ENCODE data around the gene APRT. TPM values are rescaled to one million over a fixed set of nuclear protein-coding genes. Genes with fewer than 3 reads are reported as not detected.

Gene APRT
- total and polyA plus RNA-seq, 9 of the 15 experiments (the other 6 are each of a cell fraction or from before 2014, with no cell fraction given) = 41.7 to 409 (median 146) TPM

DNA sequence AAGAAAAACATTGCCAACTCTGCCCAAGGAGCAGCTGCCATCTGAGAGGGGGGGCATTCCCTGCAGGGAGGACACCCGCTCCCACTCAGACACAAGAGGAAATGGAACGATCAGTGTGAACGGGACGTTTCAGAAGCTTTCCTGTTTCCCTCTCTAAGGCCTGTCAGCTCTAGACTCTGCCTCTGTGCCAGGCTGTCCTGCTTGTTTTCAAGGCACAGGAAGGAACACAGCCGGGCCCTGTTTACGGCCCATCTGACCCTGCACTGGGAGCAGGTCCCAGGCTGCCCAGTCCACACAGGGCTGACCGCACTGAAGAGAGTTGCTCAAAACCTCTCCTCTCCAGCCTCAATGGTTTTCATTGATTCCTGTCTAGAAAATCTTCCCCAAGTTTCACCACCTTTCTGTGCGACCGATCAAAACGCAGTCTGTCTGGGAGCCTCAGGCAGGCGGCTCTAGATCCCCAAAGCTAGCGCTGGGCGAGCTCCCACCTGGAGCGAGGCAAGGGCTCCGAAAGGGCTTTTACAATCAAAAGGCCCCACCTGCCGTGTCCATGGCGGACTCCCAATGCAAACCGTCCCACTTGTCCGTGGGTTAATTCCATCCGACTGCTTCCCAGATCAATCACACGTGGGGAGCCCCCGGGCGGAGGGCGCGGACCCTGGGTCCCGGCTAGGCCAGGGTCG lies 28.2 kb downstream of the APRT start (continued):
- TF ChIP-seq, protein P1, sequence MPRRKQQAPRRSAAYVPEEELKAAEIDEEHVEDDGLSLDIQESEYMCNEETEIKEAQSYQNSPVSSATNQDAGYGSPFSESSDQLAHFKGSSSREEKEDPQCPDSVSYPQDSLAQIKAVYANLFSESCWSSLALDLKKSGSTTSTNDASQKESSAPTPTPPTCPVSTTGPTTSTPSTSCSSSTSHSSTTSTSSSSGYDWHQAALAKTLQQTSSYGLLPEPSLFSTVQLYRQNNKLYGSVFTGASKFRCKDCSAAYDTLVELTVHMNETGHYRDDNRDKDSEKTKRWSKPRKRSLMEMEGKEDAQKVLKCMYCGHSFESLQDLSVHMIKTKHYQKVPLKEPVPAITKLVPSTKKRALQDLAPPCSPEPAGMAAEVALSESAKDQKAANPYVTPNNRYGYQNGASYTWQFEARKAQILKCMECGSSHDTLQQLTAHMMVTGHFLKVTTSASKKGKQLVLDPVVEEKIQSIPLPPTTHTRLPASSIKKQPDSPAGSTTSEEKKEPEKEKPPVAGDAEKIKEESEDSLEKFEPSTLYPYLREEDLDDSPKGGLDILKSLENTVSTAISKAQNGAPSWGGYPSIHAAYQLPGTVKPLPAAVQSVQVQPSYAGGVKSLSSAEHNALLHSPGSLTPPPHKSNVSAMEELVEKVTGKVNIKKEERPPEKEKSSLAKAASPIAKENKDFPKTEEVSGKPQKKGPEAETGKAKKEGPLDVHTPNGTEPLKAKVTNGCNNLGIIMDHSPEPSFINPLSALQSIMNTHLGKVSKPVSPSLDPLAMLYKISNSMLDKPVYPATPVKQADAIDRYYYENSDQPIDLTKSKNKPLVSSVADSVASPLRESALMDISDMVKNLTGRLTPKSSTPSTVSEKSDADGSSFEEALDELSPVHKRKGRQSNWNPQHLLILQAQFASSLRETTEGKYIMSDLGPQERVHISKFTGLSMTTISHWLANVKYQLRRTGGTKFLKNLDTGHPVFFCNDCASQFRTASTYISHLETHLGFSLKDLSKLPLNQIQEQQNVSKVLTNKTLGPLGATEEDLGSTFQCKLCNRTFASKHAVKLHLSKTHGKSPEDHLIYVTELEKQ (CRISPR knock-in tag; IDR thresholded peaks at IDR 0.05) = no peak

DNA sequence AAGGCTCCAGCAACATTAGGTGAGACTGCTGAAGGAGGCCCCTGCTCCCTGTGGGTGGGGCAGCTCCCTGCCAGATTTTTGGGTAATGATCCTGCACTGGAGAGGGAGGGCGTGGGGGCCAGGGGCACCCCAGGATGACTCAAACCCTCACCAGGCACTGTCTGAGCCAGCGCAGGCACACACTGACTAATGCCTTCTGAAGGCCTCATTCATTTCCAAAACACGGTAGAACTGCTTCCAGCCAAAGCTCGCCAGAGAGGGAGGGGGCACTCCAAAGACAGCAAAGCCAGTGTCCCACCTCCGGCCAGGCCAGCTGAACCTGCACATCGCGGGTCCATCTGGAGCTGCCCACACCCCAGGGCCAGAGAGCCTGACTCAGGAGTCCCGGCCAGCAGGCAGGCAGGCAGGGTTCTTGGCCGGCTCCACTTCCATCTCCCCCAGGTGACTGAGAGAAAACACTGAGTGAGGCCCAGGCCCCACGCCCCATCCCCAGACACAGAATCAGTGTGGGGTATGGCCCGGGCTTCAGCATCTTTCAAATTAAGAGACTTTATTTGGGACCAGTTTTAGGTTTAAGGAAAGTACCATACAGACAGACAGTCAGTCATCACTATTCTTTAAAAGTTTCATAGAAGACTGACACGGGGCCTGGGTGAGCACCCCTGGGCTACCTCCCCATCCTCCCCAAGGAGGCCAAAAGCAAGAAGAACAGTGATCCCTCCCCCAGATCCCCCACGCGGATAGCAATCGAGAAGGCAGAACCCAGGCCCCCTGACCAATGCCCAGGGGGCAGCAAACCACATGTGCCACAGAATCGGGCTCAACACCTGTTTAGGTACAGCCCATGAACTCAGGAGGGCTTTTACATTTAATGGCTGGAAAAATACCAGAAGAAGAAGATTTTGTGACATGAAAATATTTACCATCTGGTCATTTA lies 29.0 kb downstream of the APRT start:
- no TSS peak for BruUV-seq (replicated peaks)
- peaks cover 46 to 86% of the 10 kb centered on the region in 2 experiments for H3K4me1 ChIP-seq (replicated peaks in 1 of 2; ENCODE audit: control insufficient read depth in 2 of 2, insufficient read depth in 2 of 2, low read length in 2 of 2)
- in situ Hi-C loops (cut with MboI) = no loop called here
- H3K79me2 ChIP-seq (ENCODE audit: control insufficient read depth, insufficient read depth, low read length) = peaks cover 80% of the 10 kb centered on the region
- H3K4me3 ChIP-seq = peak overlapping the region; percentile 70
- H3K27me3 ChIP-seq (ENCODE audit: control insufficient read depth in 2 of 2, insufficient read depth in 2 of 2, low read length in 2 of 2) = no peaks in the 10 kb centered on the region
- H3K9me1 ChIP-seq (ENCODE audit: control insufficient read depth, insufficient read depth, low read length) = peaks cover 5% of the 10 kb centered on the region
- no peak overlapping the region for H2AFZ ChIP-seq (ENCODE audit: low read depth, low read length)
- WGBS (ENCODE audit: insufficient coverage, low coverage, missing lambda C conversion rate) = 5% methylated on average over 16 of the region's 16 CpGs
- intact Hi-C loops (cut with micrococcal nuclease) = loop anchor here (1.0 kb wide), 2 partner anchors 8 to 34 kb away; no protein-coding TSS in a partner anchor
- FAIRE-seq = peak; percentile 26
- DNase-seq (ENCODE audit: extremely low read depth in 1 of 4, low spot score in 3 of 4) = peak in 3 of 4 experiments; percentile 46 to 65 (median 58)
- peak overlapping the region; percentile 90 to 99 for H3K9ac ChIP-seq (ENCODE audit: insufficient read depth in 1 of 2, low read depth in 2 of 2, low read length in 2 of 2)
- POLR2A ChIA-PET = interaction anchor here (0.8 to 7.0 kb wide), 15 partner anchors 11 to 243 kb away, joined by 3 to 124 read pairs (median 5); partner anchors contain the start of genes APRT and CDT1
- peaks cover 29% of the 10 kb centered on the region; the same call in 1 of the 2 replicates for H4K20me1 ChIP-seq (replicated peaks; ENCODE audit: control insufficient read depth, insufficient read depth, low read length)
- peak overlapping the region; percentile 93 for H3K27ac ChIP-seq (ENCODE audit: extremely low read depth, low read depth, low read length)
- peaks cover 39% of the 10 kb centered on the region for H3K36me3 ChIP-seq (ENCODE audit: control insufficient read depth, insufficient read depth, low read length)
- peak; percentile 0; the same call in 2 of the 3 replicates for ATAC-seq
- CTCF ChIA-PET (ENCODE audit: low intra/inter-chr PET ratio) = interaction anchor here (0.5 to 2.5 kb wide), 2 partner anchors 45 kb away, joined by 4 to 11 read pairs; no protein-coding TSS in a partner anchor
- H3K4me2 ChIP-seq (ENCODE audit: insufficient read depth, low read length) = peak overlapping the region; percentile 78
- no peaks in the 10 kb centered on the region for H3K9me3 ChIP-seq (replicated peaks; ENCODE audit: control insufficient read depth, insufficient read depth, low read depth, low read length)
- TF ChIP-seq ZNF263 (CRISPR knock-in tag; IDR thresholded peaks at IDR 0.05; ENCODE audit: borderline replicate concordance) = peak; percentile 69
- TF ChIP-seq VEZF1 (CRISPR knock-in tag; IDR thresholded peaks at IDR 0.05) = peak; percentile 58
- peak; percentile 38; the same call in 1 of the 2 replicates for TF ChIP-seq MXI1 (IDR thresholded peaks at IDR 0.05; ENCODE audit: low read depth, low read length)
- TF ChIP-seq ARID3A (IDR thresholded peaks at IDR 0.05; ENCODE audit: borderline replicate concordance, low read depth, low read length) = no peak
- peak; percentile 11; the same call in 1 of the 2 replicates for TF ChIP-seq POLR2AphosphoS5 (IDR thresholded peaks at IDR 0.05; ENCODE audit: control insufficient read depth, insufficient read depth, low read depth, low read length)
- peak in 1 of 2 experiments; percentile 52; a peak in 1 of 4 replicates for TF ChIP-seq SIN3A (IDR thresholded peaks at IDR 0.05; ENCODE audit: borderline replicate concordance in 2 of 2, control insufficient read depth in 1 of 2, low read depth in 2 of 2, low read length in 2 of 2)
